ENCODE results near the gene SLC9A5.

Gene SLC9A5

GRCh38 chr16:67226804-67227566, 21.8 kb upstream of the SLC9A5 start, which contains the start of gene TMEM208:
TMEM208 (plus strand) TSS chr16:67227130; CDS start chr16:67227219, 89 bp downstream.
- peak; percentile 97 for ATAC-seq
- TF ChIP-seq ESRRG (CRISPR knock-in tag; IDR thresholded peaks at IDR 0.05) (no peak), SNAI2 (CRISPR knock-in tag; IDR thresholded peaks at IDR 0.05) (no peak), TSHZ2 (CRISPR knock-in tag; IDR thresholded peaks at IDR 0.05) (no peak)

GRCh38 chr16:67227567-67227921, 21.2 kb upstream of the SLC9A5 start:
- ATAC-seq = no peak
- TF ChIP-seq TOX (CRISPR knock-in tag; IDR thresholded peaks at IDR 0.05; ENCODE audit: borderline replicate concordance) (no peak), GLIS3 (CRISPR knock-in tag; IDR thresholded peaks at IDR 0.05) (no peak), ZFP3 (CRISPR knock-in tag; IDR thresholded peaks at IDR 0.05) (no peak), BACH2 (CRISPR knock-in tag; IDR thresholded peaks at IDR 0.05; ENCODE audit: borderline replicate concordance) (no peak), CSRNP3 (CRISPR knock-in tag; IDR thresholded peaks at IDR 0.05) (no peak), TSHZ2 (CRISPR knock-in tag; IDR thresholded peaks at IDR 0.05) (no peak)

- no peak for ATAC-seq
- TF ChIP-seq CSDC2 (CRISPR knock-in tag; IDR thresholded peaks at IDR 0.05) (no peak), CSRNP3 (CRISPR knock-in tag; IDR thresholded peaks at IDR 0.05) (no peak), BACH2 (CRISPR knock-in tag; IDR thresholded peaks at IDR 0.05; ENCODE audit: borderline replicate concordance) (no peak), POU6F1 (CRISPR knock-in tag; IDR thresholded peaks at IDR 0.05; ENCODE audit: borderline replicate concordance, low read depth) (no peak), ZFP3 (CRISPR knock-in tag; IDR thresholded peaks at IDR 0.05) (no peak), OSR1 (CRISPR knock-in tag; IDR thresholded peaks at IDR 0.05) (no peak), SNAI2 (CRISPR knock-in tag; IDR thresholded peaks at IDR 0.05) (no peak), PATZ1 (CRISPR knock-in tag; IDR thresholded peaks at IDR 0.05; ENCODE audit: borderline replicate concordance) (no peak), ZNF8 (CRISPR knock-in tag; IDR thresholded peaks at IDR 0.05) (no peak), ISL1 (CRISPR knock-in tag; IDR thresholded peaks at IDR 0.05) (no peak), RARB (CRISPR knock-in tag; IDR thresholded peaks at IDR 0.05) (no peak), GLIS3 (CRISPR knock-in tag; IDR thresholded peaks at IDR 0.05) (no peak), TOX (CRISPR knock-in tag; IDR thresholded peaks at IDR 0.05; ENCODE audit: borderline replicate concordance) (no peak), ARNTL (CRISPR knock-in tag; IDR thresholded peaks at IDR 0.05; ENCODE audit: borderline replicate concordance, low read depth) (no peak)
Observed at GRCh38 chr16:67228034-67228785, 20.6 kb upstream of the SLC9A5 start.

All from SK-N-SH treated with all-trans-retinoic acid at 6 μM for 48 hours (cell line).